Esophagus muscularis mucosa (tissue), 4 donors: ENCODE data around the gene PIP. TPM values are rescaled to one million over a fixed set of nuclear protein-coding genes. Genes with fewer than 3 reads are reported as not detected.
"Not testable (repeated sequence)": the region's sequence is repeated elsewhere in the genome, so short reads cannot be mapped to it uniquely, and the experiment has no call there.

Experiments used
- DNase-seq: peaks from one replicate; pipeline ENCODE4 v3.0.0-alpha.2; 2017; ENCODE audit errors: extremely low spot score
- H3K27ac ChIP-seq, 4 donors: fragments of 200-600 bp; sonication (generic); replicated peaks in 1 of 4; 1 replicate in 3 of 4; 2 replicates in 1 of 4; pipeline ENCODE4 v1.5.1; 2016 to 2019; ENCODE audit warnings: mild to moderate bottlenecking in 1 of 4
- H3K27me3 ChIP-seq, 4 donors: fragments of 200-600 bp; sonication (generic); one replicate each; pipeline versions ENCODE4 v1.5.1 to v1.6.0; 2016 to 2019
- H3K36me3 ChIP-seq, 4 donors: fragments of 200-600 bp; sonication (generic); one replicate each; pipeline ENCODE4 v1.5.1; 2016 to 2019
- H3K4me1 ChIP-seq, 4 donors: fragments of 200-600 bp; sonication (generic); one replicate each; pipeline ENCODE4 v1.5.1; 2016 to 2019
- H3K4me3 ChIP-seq, 4 donors: fragments of 200-600 bp; sonication (generic); 1 replicate in 2 of 4; 2 replicates in 2 of 4; pipeline ENCODE4 v1.5.1; 2016 to 2019; ENCODE audit warnings: mild to moderate bottlenecking in 4 of 4, moderate library complexity in 1 of 4
- H3K9me3 ChIP-seq, 4 donors: fragments of 200-600 bp; sonication (generic); 1 replicate in 3 of 4; 2 replicates in 1 of 4; pipeline ENCODE4 v1.5.1; 2016 to 2019
- CTCF ChIP-seq, 3 experiments: fragments of 200-600 bp in 2 of 3; fragments of 450-650 bp in 1 of 3; sonication (generic) in 2 of 3; IDR thresholded peaks; one replicate each; pipeline ENCODE4 v1.5.1; 2017 to 2019; ENCODE audit warnings: antibody characterized with exemption in 3 of 3, mild to moderate bottlenecking in 2 of 3, moderate library complexity in 1 of 3
- EP300 ChIP-seq: sonication (generic); formaldehyde crosslinking; IDR thresholded peaks from one replicate; pipeline ENCODE4 v1.6.1; 2017; ENCODE audit warnings: antibody characterized with exemption
- POLR2A ChIP-seq: fragments of 450-650 bp; IDR thresholded peaks from one replicate; pipeline ENCODE4 v1.6.1; 2017; ENCODE audit warnings: antibody characterized with exemption, moderate library complexity, mild to moderate bottlenecking, low read depth
- POLR2AphosphoS5 ChIP-seq, 2 donors: sonication (generic); formaldehyde crosslinking; IDR thresholded peaks; one replicate each; pipeline ENCODE4 v1.6.1; 2017; ENCODE audit warnings: antibody characterized with exemption in 2 of 2
- WGBS: methylation state at CpG from one replicate; pipeline ENCODE4 v1.1.5; 2018; 5-methylcytosine and 5-hydroxymethylcytosine counted together
- intact Hi-C: fragments of 100-400 bp; cut with DNase I; formaldehyde crosslinking; loops from one replicate; pipeline ENCODE4 v1.15.1; 2023
- total RNA-seq, 4 donors: library from RNA; depleted of rRNA; stranded (reverse); fragments of >200 nt; gene quantifications; one replicate each; pipeline versions ENCODE4 v1.1.0 to v1.2.1, GENCODE V29; 2016

PIP gene
- total RNA-seq, 4 donors from 2014 or later: not detected

- Histone ChIP-seq H3K27me3 (no peaks in the 10 kb centered on the region), H3K4me1 (peaks cover 0 to 13% (median 6%) of the 10 kb centered on the region in 4 donors), H3K4me3 (no peak overlapping the region), H3K9me3 (no peaks in the 10 kb centered on the region), H3K36me3 (no peaks in the 10 kb centered on the region), H3K27ac (no peak overlapping the region)
- TF ChIP-seq POLR2AphosphoS5 (IDR thresholded peaks at IDR 0.05): no peak
- TF ChIP-seq POLR2A: no peak
- no peak for TF ChIP-seq CTCF (IDR thresholded peaks at IDR 0.05)
- TF ChIP-seq EP300: no peak
- DNase-seq: no peak
- intact Hi-C loops: no loop called here
Observed at GRCh38 chr7:143171697-143172096, 39.8 kb downstream of the PIP start.

GRCh38 chr7:143172354-143172753 lies 40.5 kb downstream of the PIP start:
- no peaks in the 10 kb centered on the region for H3K36me3 ChIP-seq
- no peaks in the 10 kb centered on the region for H3K9me3 ChIP-seq
- intact Hi-C loops: no loop called here
- no peak for TF ChIP-seq POLR2A
- no peak for TF ChIP-seq EP300
- no peak for TF ChIP-seq CTCF (IDR thresholded peaks at IDR 0.05)
- TF ChIP-seq POLR2AphosphoS5 (IDR thresholded peaks at IDR 0.05): no peak
- H3K4me3 ChIP-seq: peak overlapping the region in 1 of 4 donors; percentile 3
- H3K4me1 ChIP-seq: peaks cover 0 to 13% (median 6%) of the 10 kb centered on the region in 4 donors
- H3K27ac ChIP-seq: no peak overlapping the region
- 44% methylated on average over 4 of the region's 4 CpGs for WGBS
- no peaks in the 10 kb centered on the region for H3K27me3 ChIP-seq
- no peak for DNase-seq

GRCh38 chr7:143176128-143176527 lies 44.3 kb downstream of the PIP start:
- Histone ChIP-seq H3K27me3 (no peaks in the 10 kb centered on the region), H3K4me1 (peaks cover 0 to 13% (median 6%) of the 10 kb centered on the region in 4 donors), H3K9me3 (peaks cover 0 to 21% (median 7%) of the 10 kb centered on the region in 4 donors), H3K27ac (no peak overlapping the region), H3K36me3 (no peaks in the 10 kb centered on the region), H3K4me3 (no peak overlapping the region)
- intact Hi-C loops: no loop called here
- WGBS: 87% methylated on average over 5 of the region's 5 CpGs
- TF ChIP-seq EP300 (no peak), CTCF (IDR thresholded peaks at IDR 0.05) (no peak), POLR2AphosphoS5 (IDR thresholded peaks at IDR 0.05) (no peak), POLR2A (no peak)
- DNase-seq: no peak

GRCh38 chr7:143177374-143178119 lies 45.7 kb downstream of the PIP start:
- Histone ChIP-seq H3K9me3 (peaks cover 0 to 21% (median 7%) of the 10 kb centered on the region in 4 donors), H3K4me3 (no peak overlapping the region), H3K27ac (no peak overlapping the region), H3K4me1 (peaks cover 0 to 2% (median under 1%) of the 10 kb centered on the region in 4 donors), H3K27me3 (no peaks in the 10 kb centered on the region), H3K36me3 (no peaks in the 10 kb centered on the region)
- WGBS: 79% methylated on average over 2 of the region's 2 CpGs
- intact Hi-C loops: no loop called here
- TF ChIP-seq POLR2A (no peak), EP300 (no peak), POLR2AphosphoS5 (IDR thresholded peaks at IDR 0.05) (no peak)
- no peak for DNase-seq

- DNase-seq, intact Hi-C loops, H3K27ac ChIP-seq, H3K27me3 ChIP-seq, H3K4me3 ChIP-seq, H3K36me3 ChIP-seq, H3K4me1 ChIP-seq: not testable (repeated sequence)
- 92% methylated on average over 4 of the region's 4 CpGs for WGBS
- peaks cover 0 to 21% (median 7%) of the 10 kb centered on the region in 4 donors for H3K9me3 ChIP-seq
Observed at GRCh38 chr7:143180771-143181170, 48.9 kb downstream of the PIP start.
